UCSD-AML1 (cell line): ENCODE data around the gene SLC9A3.
A peak's percentile ranks its signal among the peaks of the same experiment; 100 is the strongest.

Source experiments
- DNase-seq: peaks from one replicate; lab custom pipeline; 2025; ENCODE audit not compliant: unreplicated experiment; lab: John Stamatoyannopoulos, UW

SLC9A3 gene

GRCh38 chr5:432928-433791 lies 91.1 kb downstream of the SLC9A3 start:
- DNase-seq: no peak

- DNase-seq: no peak
Observed at GRCh38 chr5:432201-432927, 91.9 kb downstream of the SLC9A3 start.

- no peak for DNase-seq
Observed at GRCh38 chr5:431711-432050, 92.6 kb downstream of the SLC9A3 start.

GRCh38 chr5:431001-431710 lies 93.1 kb downstream of the SLC9A3 start:
- DNase-seq: peak; percentile 48

- no peak for DNase-seq
Observed at GRCh38 chr5:430214-430925, 93.9 kb downstream of the SLC9A3 start.

GRCh38 chr5:429453-430188 lies 94.6 kb downstream of the SLC9A3 start:
- DNase-seq: no peak

- DNase-seq: no peak
Observed at GRCh38 chr5:428754-429452, 95.3 kb downstream of the SLC9A3 start.

- DNase-seq: no peak
Observed at GRCh38 chr5:428219-428618, 96.0 kb downstream of the SLC9A3 start.

- DNase-seq: no peak
Observed at GRCh38 chr5:427415-428087, 96.7 kb downstream of the SLC9A3 start.

- no peak for DNase-seq
Observed at GRCh38 chr5:426392-426976, 97.8 kb downstream of the SLC9A3 start.

GRCh38 chr5:425714-426113 lies 98.5 kb downstream of the SLC9A3 start:
- DNase-seq: peak; percentile 38

- DNase-seq: no peak
Observed at GRCh38 chr5:424301-425110, 99.7 kb downstream of the SLC9A3 start.

- no peak for DNase-seq
Observed at GRCh38 chr5:423626-424261, 100.5 kb downstream of the SLC9A3 start.

GRCh38 chr5:423233-423565 lies 101.0 kb downstream of the SLC9A3 start:
- DNase-seq: no peak

GRCh38 chr5:422323-423232 lies 101.7 kb downstream of the SLC9A3 start:
- DNase-seq: no peak

- DNase-seq: no peak
Observed at GRCh38 chr5:421901-422300, 102.3 kb downstream of the SLC9A3 start.
